Fibroblast of lung (primary cell): ENCODE results near the gene ZDHHC3.

Experiments
- EZH2 ChIP-seq: IDR thresholded peaks from 2 replicates; pipeline ENCODE4 v1.5.1; 2012; ENCODE audit warnings: low read length, control low read depth, mild to moderate bottlenecking; ENCODE audit errors: missing control alignments
- TF ChIP-seq, protein P1 (sequence below), 2 donors: IDR thresholded peaks in 1 of 2; conservative IDR thresholded peaks in 1 of 2; 1 replicate in 1 of 2; 2 replicates in 1 of 2; pipeline ENCODE4 v1.5.1; 2011 to 2012; ENCODE audit warnings: low read length in 2 of 2, control low read depth in 1 of 2, inconsistent platforms in 1 of 2, low read depth in 1 of 2, mild to moderate bottlenecking in 1 of 2

DNA sequence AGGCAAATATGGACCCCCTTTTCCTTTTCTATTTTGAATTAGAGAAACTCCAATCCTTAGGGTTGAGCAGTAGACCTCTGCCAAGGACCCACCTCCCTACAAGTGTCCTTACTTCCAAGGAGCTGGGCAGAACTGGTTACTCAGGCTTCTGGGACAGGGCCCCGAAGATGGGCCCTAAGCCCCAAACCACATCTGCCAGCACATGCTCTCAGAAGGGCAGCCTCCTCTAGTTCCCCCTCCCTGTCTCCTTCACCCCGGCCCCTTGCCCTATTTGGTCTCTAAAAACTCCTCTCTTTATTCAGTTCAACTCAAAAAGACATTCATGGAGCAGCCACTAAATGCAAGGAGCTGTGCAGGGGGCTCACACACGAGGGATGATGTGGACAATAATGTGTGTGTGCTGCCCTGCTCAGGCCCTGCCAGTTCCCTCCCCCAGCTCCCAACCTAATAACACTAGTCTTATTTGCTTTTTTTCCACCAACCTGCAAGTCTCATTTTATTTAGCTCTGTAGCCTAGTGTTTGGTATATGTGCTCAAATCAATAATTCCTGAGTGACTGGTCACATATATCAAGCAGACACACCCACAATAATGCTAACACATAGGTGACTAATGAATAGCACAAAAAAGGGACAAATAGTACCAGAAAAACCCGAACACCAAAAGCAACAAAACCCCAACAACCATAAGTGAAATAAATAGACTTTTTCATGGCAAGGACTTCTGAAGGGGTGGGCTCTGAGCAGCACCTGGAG lies 12.2 kb downstream of the ZDHHC3 start:
- TF ChIP-seq, protein P1, sequence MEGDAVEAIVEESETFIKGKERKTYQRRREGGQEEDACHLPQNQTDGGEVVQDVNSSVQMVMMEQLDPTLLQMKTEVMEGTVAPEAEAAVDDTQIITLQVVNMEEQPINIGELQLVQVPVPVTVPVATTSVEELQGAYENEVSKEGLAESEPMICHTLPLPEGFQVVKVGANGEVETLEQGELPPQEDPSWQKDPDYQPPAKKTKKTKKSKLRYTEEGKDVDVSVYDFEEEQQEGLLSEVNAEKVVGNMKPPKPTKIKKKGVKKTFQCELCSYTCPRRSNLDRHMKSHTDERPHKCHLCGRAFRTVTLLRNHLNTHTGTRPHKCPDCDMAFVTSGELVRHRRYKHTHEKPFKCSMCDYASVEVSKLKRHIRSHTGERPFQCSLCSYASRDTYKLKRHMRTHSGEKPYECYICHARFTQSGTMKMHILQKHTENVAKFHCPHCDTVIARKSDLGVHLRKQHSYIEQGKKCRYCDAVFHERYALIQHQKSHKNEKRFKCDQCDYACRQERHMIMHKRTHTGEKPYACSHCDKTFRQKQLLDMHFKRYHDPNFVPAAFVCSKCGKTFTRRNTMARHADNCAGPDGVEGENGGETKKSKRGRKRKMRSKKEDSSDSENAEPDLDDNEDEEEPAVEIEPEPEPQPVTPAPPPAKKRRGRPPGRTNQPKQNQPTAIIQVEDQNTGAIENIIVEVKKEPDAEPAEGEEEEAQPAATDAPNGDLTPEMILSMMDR (conservative IDR thresholded peaks at IDR 0.05 in 1 of 2, IDR thresholded peaks at IDR 0.05 in 1 of 2; ENCODE audit: low read depth in 1 of 2, low read length in 2 of 2) = no peak
- TF ChIP-seq EZH2 = no peak
